ENCODE measurements around the gene NUDT8.
"Not testable (repeated sequence)": the region's sequence is repeated elsewhere in the genome, so short reads cannot be mapped to it uniquely, and the experiment has no call there.

- TF ChIP-seq CTCF (IDR thresholded peaks at IDR 0.05; ENCODE audit: low read length); EZH2 (IDR thresholded peaks at IDR 0.05; ENCODE audit: borderline replicate concordance, low read length): not testable (repeated sequence)
These were observed 7.8 kb downstream of the NUDT8 start for GRCh38 chr11:67621928-67622327.
